Prostate gland (tissue), 2 donors: ENCODE measurements around the gene RBM18.

Source experiments
- POLR2A ChIP-seq: fragments of 450-650 bp; IDR thresholded peaks from one replicate; pipeline ENCODE4 v1.6.1; 2016; ENCODE audit warnings: antibody characterized with exemption, mild to moderate bottlenecking
- POLR2AphosphoS5 ChIP-seq: sonication (generic); formaldehyde crosslinking; IDR thresholded peaks from one replicate; pipeline ENCODE4 v1.6.1; 2017; ENCODE audit warnings: antibody characterized with exemption
- TF ChIP-seq, protein P1 (sequence below), 4 experiments: fragments of 200-600 bp in 2 of 4; fragments of 450-650 bp in 2 of 4; sonication (generic) in 2 of 4; IDR thresholded peaks; 1 replicate in 3 of 4; 2 replicates in 1 of 4; pipeline ENCODE4 v1.5.1; 2016 to 2019; ENCODE audit warnings: antibody characterized with exemption in 4 of 4, mild to moderate bottlenecking in 2 of 4, moderate library complexity in 2 of 4

DNA sequence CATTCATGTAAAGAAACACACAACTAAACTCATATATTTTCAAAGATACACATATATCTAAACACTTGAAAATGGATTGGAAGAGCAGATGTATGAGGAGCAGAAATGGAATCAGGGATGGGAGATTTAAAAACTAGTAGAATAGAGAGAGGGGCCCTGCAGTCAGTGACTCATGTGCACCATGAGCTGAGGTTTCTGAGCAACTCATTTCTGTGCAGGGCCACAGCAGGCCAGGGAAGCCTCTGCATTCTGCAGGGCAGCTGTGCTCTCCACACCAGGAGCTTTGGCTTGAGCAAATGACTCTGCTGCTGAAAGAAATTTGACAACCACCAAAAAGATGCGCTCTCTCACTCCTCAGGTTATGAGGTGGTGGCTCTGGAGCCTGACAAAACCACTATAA lies 63.0 kb downstream of the RBM18 start:
- TF ChIP-seq, protein P1, sequence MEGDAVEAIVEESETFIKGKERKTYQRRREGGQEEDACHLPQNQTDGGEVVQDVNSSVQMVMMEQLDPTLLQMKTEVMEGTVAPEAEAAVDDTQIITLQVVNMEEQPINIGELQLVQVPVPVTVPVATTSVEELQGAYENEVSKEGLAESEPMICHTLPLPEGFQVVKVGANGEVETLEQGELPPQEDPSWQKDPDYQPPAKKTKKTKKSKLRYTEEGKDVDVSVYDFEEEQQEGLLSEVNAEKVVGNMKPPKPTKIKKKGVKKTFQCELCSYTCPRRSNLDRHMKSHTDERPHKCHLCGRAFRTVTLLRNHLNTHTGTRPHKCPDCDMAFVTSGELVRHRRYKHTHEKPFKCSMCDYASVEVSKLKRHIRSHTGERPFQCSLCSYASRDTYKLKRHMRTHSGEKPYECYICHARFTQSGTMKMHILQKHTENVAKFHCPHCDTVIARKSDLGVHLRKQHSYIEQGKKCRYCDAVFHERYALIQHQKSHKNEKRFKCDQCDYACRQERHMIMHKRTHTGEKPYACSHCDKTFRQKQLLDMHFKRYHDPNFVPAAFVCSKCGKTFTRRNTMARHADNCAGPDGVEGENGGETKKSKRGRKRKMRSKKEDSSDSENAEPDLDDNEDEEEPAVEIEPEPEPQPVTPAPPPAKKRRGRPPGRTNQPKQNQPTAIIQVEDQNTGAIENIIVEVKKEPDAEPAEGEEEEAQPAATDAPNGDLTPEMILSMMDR (IDR thresholded peaks at IDR 0.05), result no peak
- no peak for TF ChIP-seq POLR2AphosphoS5
- TF ChIP-seq POLR2A, result no peak
